Subcutaneous adipose tissue (tissue), 4 donors: Measurements from ENCODE around the gene C1QL4. TPM values are rescaled to one million over a fixed set of nuclear protein-coding genes. Genes with fewer than 3 reads are reported as not detected.

ENCODE experiments used
- total RNA-seq, 4 donors: library from RNA; depleted of rRNA; stranded (reverse); fragments of >200 nt; gene quantifications; one replicate each; pipeline ENCODE4 v1.1.0, GENCODE V29; 2016
- TF ChIP-seq, protein P1 (sequence below): fragments of 450-650 bp; IDR thresholded peaks from one replicate; pipeline ENCODE4 v1.5.1; 2016; ENCODE audit warnings: low read depth, mild to moderate bottlenecking, control low read depth, antibody characterized with exemption, moderate library complexity

C1QL4 gene
- total RNA-seq, 4 donors from 2014 or later: not detected

DNA sequence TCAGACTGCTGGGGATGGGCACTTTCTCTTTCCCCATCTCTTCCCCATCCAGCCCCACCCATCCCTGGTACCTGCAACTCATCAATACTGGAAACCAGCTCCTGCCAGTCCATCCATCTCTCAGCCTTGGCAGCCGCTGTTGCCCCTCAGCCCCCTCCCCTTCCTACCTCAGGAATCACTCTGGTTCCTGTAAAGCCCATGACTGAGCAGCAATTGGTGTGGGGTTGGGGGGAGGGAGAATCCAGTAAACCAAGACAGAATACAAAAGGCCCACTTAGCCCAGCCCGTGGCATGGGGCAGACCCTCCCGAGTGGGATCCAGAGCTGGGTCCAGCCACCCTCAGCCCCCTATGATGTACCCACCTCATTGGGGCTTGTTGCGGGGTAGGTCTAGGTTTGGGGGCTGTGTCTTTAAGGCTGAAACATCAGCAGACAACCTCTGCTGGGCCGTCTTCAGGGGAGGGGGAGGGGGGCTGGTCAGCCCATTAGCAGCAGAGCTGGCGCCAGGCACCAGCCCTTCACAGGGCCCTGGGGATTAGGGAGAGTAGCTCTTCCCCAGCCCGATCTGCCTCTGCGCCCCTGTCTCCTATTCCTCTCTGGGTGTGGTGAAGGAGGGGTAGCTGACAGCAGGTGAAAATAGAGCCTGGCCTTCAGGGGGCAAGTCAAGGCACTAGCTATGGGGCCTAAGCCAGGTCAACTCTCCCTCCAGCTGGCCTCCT, 42.7 kb downstream of the C1QL4 start:
- TF ChIP-seq, protein P1, sequence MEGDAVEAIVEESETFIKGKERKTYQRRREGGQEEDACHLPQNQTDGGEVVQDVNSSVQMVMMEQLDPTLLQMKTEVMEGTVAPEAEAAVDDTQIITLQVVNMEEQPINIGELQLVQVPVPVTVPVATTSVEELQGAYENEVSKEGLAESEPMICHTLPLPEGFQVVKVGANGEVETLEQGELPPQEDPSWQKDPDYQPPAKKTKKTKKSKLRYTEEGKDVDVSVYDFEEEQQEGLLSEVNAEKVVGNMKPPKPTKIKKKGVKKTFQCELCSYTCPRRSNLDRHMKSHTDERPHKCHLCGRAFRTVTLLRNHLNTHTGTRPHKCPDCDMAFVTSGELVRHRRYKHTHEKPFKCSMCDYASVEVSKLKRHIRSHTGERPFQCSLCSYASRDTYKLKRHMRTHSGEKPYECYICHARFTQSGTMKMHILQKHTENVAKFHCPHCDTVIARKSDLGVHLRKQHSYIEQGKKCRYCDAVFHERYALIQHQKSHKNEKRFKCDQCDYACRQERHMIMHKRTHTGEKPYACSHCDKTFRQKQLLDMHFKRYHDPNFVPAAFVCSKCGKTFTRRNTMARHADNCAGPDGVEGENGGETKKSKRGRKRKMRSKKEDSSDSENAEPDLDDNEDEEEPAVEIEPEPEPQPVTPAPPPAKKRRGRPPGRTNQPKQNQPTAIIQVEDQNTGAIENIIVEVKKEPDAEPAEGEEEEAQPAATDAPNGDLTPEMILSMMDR: no peak

DNA sequence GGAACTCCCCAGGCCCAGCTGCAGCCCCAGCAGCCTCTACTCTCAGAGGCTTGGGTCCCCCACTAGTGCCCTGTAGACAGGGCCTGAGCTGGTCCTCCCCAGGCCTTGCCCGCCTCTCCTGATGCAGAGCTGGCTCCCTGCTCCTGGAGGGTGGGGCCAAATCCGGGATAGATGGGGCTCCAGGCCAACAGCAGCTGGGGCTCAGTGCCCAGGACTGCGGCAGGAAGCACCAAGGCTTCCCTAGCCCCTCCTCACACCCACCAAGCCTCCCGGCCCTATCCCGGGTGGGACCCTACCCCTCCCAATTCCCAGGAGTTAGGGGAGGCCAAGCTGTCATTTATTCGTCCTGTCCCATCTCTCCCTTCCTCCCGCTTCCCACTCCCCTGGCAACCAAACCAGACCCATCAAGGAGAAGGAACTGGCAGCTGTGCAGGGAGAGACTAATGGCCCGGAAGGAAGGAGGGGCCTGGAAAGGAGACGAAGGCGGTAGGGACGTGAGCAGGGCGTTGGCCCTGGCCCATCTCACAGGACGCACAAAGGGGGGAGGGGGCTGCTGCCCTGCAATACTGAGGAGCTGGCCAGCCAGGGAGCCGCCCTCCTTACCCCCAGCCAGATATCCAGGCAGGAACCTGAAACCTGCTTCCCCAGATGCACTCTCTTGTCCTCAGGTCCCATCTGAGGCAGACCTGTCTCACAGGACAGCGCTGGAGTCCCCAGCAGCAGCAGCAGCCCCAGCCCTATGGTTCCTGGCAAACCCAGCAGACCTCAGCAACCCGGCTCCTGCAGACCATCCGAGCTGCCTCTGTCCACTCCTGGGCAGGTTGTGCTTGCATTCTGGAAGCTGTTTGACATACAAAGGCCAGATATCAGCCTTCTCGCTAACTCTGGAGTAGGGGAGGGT, 43.7 kb downstream of the C1QL4 start:
- TF ChIP-seq, protein P1: no peak

DNA sequence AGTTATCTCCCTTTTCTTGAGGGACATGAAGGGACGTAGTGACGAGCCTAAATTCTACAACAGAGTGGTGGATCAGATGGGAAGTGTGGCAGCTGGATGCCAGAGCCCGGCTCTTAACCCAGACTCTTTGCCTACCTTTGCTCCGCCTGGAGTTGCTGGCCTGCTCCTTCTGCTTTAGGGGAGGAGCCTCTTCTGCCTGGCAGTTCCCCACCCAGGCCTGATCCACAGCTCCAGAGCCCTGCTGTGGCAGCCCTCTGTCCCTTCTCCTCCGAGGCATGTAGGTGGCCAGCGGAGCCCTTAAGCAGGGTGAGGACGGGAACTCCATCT, 44.3 kb downstream of the C1QL4 start:
- TF ChIP-seq, protein P1: no peak

DNA sequence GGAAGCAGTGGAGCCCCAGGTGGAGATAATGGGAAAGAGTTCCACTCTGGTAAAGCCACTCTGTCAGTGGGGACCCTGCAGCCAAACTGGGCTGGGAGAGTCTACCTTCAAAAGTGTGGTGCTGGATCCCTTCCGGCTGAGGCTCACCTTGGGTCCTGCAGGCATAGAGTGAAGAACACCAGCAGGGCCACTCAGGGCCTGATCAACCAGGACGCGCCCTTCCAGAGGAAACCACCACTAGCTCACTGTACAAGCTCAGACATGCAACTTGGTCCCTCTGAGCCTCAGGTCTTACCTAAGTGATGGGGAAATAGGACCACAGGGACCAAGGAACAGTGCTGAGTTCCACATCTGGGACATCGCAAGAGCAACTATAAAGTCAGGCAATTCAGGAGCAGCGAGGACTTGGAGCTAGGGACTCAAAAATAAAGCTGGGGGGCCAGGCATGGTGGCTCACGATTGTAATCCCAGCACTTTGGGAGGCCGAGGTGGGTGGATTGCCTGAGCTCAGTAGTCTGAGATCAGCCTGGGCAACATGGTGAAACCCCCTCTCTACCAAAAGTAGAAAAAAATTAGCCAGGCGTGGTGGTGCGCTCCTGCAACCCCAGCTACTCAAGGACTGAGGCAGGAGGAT, 47.9 kb downstream of the C1QL4 start:
- TF ChIP-seq, protein P1: no peak

DNA sequence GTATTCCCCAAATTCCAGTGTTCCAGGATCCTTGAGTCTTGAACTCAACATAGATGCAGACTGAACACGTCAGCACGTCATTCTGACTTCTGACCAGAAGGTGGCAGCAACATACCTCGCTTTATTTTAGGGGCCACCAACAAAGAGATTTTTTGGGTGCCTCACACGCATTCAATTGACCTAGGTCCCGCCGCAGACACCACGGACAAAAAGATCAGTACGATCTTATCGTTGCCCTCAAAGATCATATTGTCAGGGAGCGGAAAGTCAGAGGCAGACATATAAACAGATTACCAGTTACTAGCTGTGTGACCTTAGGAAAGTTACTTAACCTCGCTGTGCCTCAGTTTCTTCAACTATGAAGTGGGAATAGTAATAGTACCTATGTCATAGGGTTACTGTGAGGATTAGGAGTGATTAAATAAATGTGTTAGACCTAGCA, 48.6 kb downstream of the C1QL4 start:
- TF ChIP-seq, protein P1: no peak

DNA sequence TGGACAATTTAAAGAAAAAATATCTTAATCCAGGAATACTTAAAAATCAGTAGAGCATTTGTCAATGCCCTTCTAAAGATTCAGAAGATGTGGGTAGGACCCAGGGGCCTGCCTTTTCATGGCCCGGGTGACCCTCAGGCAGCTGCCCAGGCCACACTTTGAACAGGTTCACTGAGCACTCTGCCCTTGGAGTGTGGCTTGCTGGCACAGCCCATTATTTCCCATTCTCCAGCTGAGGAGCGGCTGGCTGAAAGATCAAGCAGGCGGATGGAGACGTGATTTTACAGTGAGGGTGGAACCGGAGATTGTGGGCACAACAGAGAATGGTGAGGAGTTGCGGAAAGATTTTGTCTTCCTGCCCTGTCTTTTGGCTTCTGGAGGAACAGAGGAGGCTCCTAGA, 49.1 kb downstream of the C1QL4 start:
- TF ChIP-seq, protein P1: no peak

DNA sequence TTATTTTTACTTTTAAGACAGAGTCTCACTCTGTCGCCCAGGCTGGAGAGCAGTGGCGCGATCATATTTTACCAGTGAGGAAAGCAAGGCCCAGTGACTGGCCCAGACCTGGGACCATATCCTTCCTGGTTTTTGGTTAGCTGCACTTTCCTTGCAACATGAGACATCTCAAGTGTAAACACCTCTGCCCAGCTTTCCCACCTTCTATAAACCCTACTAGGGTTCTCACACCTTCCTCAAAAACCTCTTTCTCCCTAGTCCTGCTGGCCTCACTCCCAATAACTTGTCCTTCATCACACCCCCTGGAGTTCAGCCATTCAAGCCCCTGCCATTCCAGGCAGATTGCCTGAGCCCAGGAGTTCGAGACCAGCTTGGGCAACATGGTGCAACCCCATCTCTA, 52.3 kb downstream of the C1QL4 start:
- TF ChIP-seq, protein P1: no peak
